GM12875 (cell line): ENCODE data around the gene CNOT10.

Experiments
- H3K4me3 ChIP-seq: one replicate; pipeline ENCODE4 v1.5.1; 2011; ENCODE audit warnings: low read depth, low read length, control low read depth
- CTCF ChIP-seq: IDR thresholded peaks from 2 replicates; pipeline ENCODE4 v1.5.1; 2011; ENCODE audit warnings: low read depth, mild to moderate bottlenecking, control low read depth, inconsistent platforms, low read length, moderate library complexity, borderline replicate concordance; ENCODE audit not compliant: insufficient read depth

The CNOT10 gene

GRCh38 chr3:32675650-32676049, 9.3 kb upstream of the CNOT10 start:
- no peak overlapping the region for H3K4me3 ChIP-seq
- TF ChIP-seq CTCF: no peak

- no peak for TF ChIP-seq CTCF
- no peak overlapping the region for H3K4me3 ChIP-seq
Measured at GRCh38 chr3:32681811-32682210, 3.2 kb upstream of the CNOT10 start.

GRCh38 chr3:32684029-32684799, 774 bp upstream of the CNOT10 start:
- TF ChIP-seq CTCF: no peak
- H3K4me3 ChIP-seq: peak overlapping the region; percentile 91

GRCh38 chr3:32685543-32686185, 676 bp downstream of the CNOT10 start:
- peak overlapping the region; percentile 91 for H3K4me3 ChIP-seq
- no peak; the same call in 1 of the 2 replicates for TF ChIP-seq CTCF

- no peak for TF ChIP-seq CTCF
- H3K4me3 ChIP-seq: peak overlapping the region; percentile 44
Measured at GRCh38 chr3:32686713-32687112, 1.7 kb downstream of the CNOT10 start.

GRCh38 chr3:32691847-32692246, 6.9 kb downstream of the CNOT10 start:
- no peak for TF ChIP-seq CTCF
- no peak overlapping the region for H3K4me3 ChIP-seq

- H3K4me3 ChIP-seq: no peak overlapping the region
- no peak for TF ChIP-seq CTCF
Measured at GRCh38 chr3:32696523-32696922, 11.5 kb downstream of the CNOT10 start.
